SK-N-SH (cell line): ENCODE data around the gene B3GNT4. TPM values are rescaled to one million over a fixed set of nuclear protein-coding genes. Genes with fewer than 3 reads are reported as not detected.

Source experiments
- CTCF ChIA-PET: fragments of 300-600, 350-600 bp; formaldehyde crosslinking; extraction: SDS; loops from one replicate; lab custom pipeline; 2021; lab: Yijun Ruan, JAX
- POLR2A ChIA-PET: fragments of 350-600 bp; sonication (Branson Sonifier 250); formaldehyde crosslinking; extraction: SDS; loops from one replicate; lab custom pipeline; 2020; ENCODE audit warnings: antibody characterized with exemption, inconsistent platforms; lab: Yijun Ruan, JAX
- DNase-seq: peaks from one replicate; pipeline ENCODE4 v3.0.0; 2012
- H2AFZ ChIP-seq: fragments of 200-600 bp; sonication (generic); 2 replicates; pipeline ENCODE4 v1.8.1; 2016; ENCODE audit warnings: antibody characterized with exemption, mild to moderate bottlenecking, low read depth
- H3F3A ChIP-seq: fragments of 200-600 bp; sonication (generic); replicated peaks from 2 replicates; pipeline ENCODE3; 2016; ENCODE audit warnings: antibody characterized with exemption, mild to moderate bottlenecking; ENCODE audit not compliant: insufficient read depth
- H3K27ac ChIP-seq, 2 experiments: fragments of 200-500 bp in 1 of 2; fragments of 200-600 bp in 1 of 2; sonication (Bioruptor generic) in 1 of 2; sonication (generic), shearing (Covaris generic) in 1 of 2; 2 replicates each; pipeline versions ENCODE4 v1.5.1 to v1.6.1; 2014 to 2016; ENCODE audit warnings: low read depth in 2 of 2, inconsistent platforms in 1 of 2, low read length in 1 of 2, mild to moderate bottlenecking in 1 of 2, mixed read lengths in 1 of 2
- H3K27me3 ChIP-seq: fragments of 200-600 bp; sonication (generic), shearing (Covaris generic); 2 replicates; pipeline ENCODE4 v1.6.1; 2016; ENCODE audit warnings: mixed run types; ENCODE audit not compliant: insufficient read depth
- H3K36me3 ChIP-seq, 2 experiments: fragments of 200-500 bp in 1 of 2; fragments of 200-600 bp in 1 of 2; sonication (Bioruptor generic) in 1 of 2; sonication (generic) in 1 of 2; replicated peaks in 1 of 2; 2 replicates each; pipeline versions ENCODE3 to v1.5.1; 2014 to 2016; ENCODE audit warnings: low read length in 1 of 2, mild to moderate bottlenecking in 1 of 2; ENCODE audit not compliant: insufficient read depth in 2 of 2, control insufficient read depth in 1 of 2
- H3K4me1 ChIP-seq, 2 experiments: fragments of 200-500 bp in 1 of 2; fragments of 200-600 bp in 1 of 2; sonication (Bioruptor generic) in 1 of 2; sonication (generic), shearing (Covaris generic) in 1 of 2; 2 replicates each; pipeline versions ENCODE4 v1.5.1 to v1.6.1; 2014 to 2016; ENCODE audit warnings: low read depth in 1 of 2, low read length in 1 of 2, mixed run types in 1 of 2; ENCODE audit not compliant: insufficient read depth in 2 of 2, control insufficient read depth in 1 of 2
- H3K4me2 ChIP-seq: fragments of 200-600 bp; sonication (generic), shearing (Covaris generic); 2 replicates; pipeline ENCODE4 v1.6.1; 2017; ENCODE audit warnings: mixed run types
- H3K4me3 ChIP-seq, 2 experiments: fragments of 200-500 bp in 1 of 2; fragments of 200-600 bp in 1 of 2; sonication (Bioruptor generic) in 1 of 2; sonication (generic), shearing (Covaris generic) in 1 of 2; 2 replicates each; pipeline versions ENCODE4 v1.5.1 to v1.8.1; 2014 to 2016; ENCODE audit warnings: low read depth in 2 of 2, inconsistent platforms in 1 of 2, low read length in 1 of 2, mild to moderate bottlenecking in 1 of 2, mixed read lengths in 1 of 2, moderate library complexity in 1 of 2
- H3K79me2 ChIP-seq: fragments of 200-600 bp; sonication (generic); 2 replicates; pipeline ENCODE4 v1.8.1; 2017; ENCODE audit warnings: mild to moderate bottlenecking; ENCODE audit not compliant: insufficient read depth
- H3K9ac ChIP-seq: fragments of 200-600 bp; sonication (generic); 2 replicates; pipeline ENCODE4 v1.6.1; 2017; ENCODE audit warnings: mixed run types
- H3K9me2 ChIP-seq: fragments of 200-600 bp; sonication (generic); 2 replicates; pipeline ENCODE4 v1.6.1; 2017; ENCODE audit warnings: mixed run types
- H3K9me3 ChIP-seq: fragments of 200-600 bp; sonication (generic); 2 replicates; pipeline ENCODE4 v1.6.1; 2017; ENCODE audit warnings: mixed run types, mild to moderate bottlenecking, moderate library complexity
- H4K20me1 ChIP-seq: fragments of 200-600 bp; sonication (generic); 2 replicates; pipeline ENCODE4 v1.6.1; 2017; ENCODE audit warnings: mild to moderate bottlenecking, mixed run types; ENCODE audit not compliant: insufficient read depth
- EZH2phosphoT487 ChIP-seq: fragments of 200-600 bp; sonication (generic); IDR thresholded peaks from 2 replicates; pipeline ENCODE4 v1.6.1; 2017; ENCODE audit warnings: low read depth, mixed run types, mild to moderate bottlenecking, antibody characterized with exemption, moderate library complexity, borderline replicate concordance
- FOSL2 ChIP-seq: IDR thresholded peaks from 2 replicates; pipeline ENCODE4 v1.4.0; 2012; ENCODE audit warnings: low read depth, mild to moderate bottlenecking, moderate library complexity, borderline replicate concordance
- IRF3 ChIP-seq: fragments of 150-350 bp; IDR thresholded peaks from 2 replicates; pipeline ENCODE4 v1.6.1; 2016; ENCODE audit warnings: mild to moderate bottlenecking, low read depth, low read length
- JUND ChIP-seq: IDR thresholded peaks from 2 replicates; pipeline ENCODE4 v1.4.0; 2012
- MXI1 ChIP-seq: IDR thresholded peaks from 2 replicates; pipeline ENCODE4 v1.6.1; 2012; ENCODE audit warnings: mild to moderate bottlenecking, low read depth, low read length, improper control_type of control experiment
- NRF1 ChIP-seq: IDR thresholded peaks from 2 replicates; pipeline ENCODE4 v1.6.1; 2012; ENCODE audit warnings: low read depth, mild to moderate bottlenecking, low read length
- PBX3 ChIP-seq: IDR thresholded peaks from 2 replicates; pipeline ENCODE4; 2012
- RAD21 ChIP-seq: IDR thresholded peaks from 2 replicates; pipeline ENCODE4 v1.6.1; 2012; ENCODE audit warnings: mild to moderate bottlenecking, low read length
- RCOR1 ChIP-seq: fragments of 150-350 bp; IDR thresholded peaks from 2 replicates; pipeline ENCODE4 v1.6.1; 2017; ENCODE audit warnings: antibody characterized with exemption, low read length
- RFX5 ChIP-seq: IDR thresholded peaks from 2 replicates; pipeline ENCODE4 v1.6.1; 2012; ENCODE audit warnings: mild to moderate bottlenecking, improper control_type of control experiment, low read length
- SIN3A ChIP-seq: IDR thresholded peaks from 2 replicates; pipeline ENCODE4 v1.6.1; 2012; ENCODE audit warnings: low read depth, mild to moderate bottlenecking, low read length, moderate library complexity, borderline replicate concordance
- SMC3 ChIP-seq: IDR thresholded peaks from 2 replicates; pipeline ENCODE4 v1.6.1; 2012; ENCODE audit warnings: low read depth, low read length, improper control_type of control experiment
- USF2 ChIP-seq: fragments of 150-350 bp; IDR thresholded peaks from 2 replicates; pipeline ENCODE4 v1.6.1; 2017; ENCODE audit warnings: antibody characterized with exemption, low read length, low read depth, borderline replicate concordance
- WGBS: methylation state at CpG from one replicate; pipeline ENCODE4 v1.1.6; 2017; ENCODE audit warnings: low lambda C conversion rate; 5-methylcytosine and 5-hydroxymethylcytosine counted together
- polyA plus RNA-seq, 3 experiments: library from polyadenylated mRNA; depleted of rRNA; stranded (reverse); fragments of >200 nt; gene quantifications; 2 replicates each; pipeline ENCODE4 v1.2.3, GENCODE V29; 2012
- TF ChIP-seq, protein P1 (sequence below): IDR thresholded peaks from 2 replicates; pipeline ENCODE4 v1.6.1; 2012; ENCODE audit warnings: mild to moderate bottlenecking, low read depth, low read length, moderate library complexity
- TF ChIP-seq, protein P2 (sequence below): fragments of 200-600 bp; sonication (generic); IDR thresholded peaks from 2 replicates; pipeline ENCODE4 v1.6.1; 2017; ENCODE audit warnings: antibody characterized with exemption, mild to moderate bottlenecking, moderate library complexity

The B3GNT4 gene
- polyA plus RNA-seq, 1 of the 3 experiments (the other 2 are of a cell fraction) = 0.81 TPM

DNA sequence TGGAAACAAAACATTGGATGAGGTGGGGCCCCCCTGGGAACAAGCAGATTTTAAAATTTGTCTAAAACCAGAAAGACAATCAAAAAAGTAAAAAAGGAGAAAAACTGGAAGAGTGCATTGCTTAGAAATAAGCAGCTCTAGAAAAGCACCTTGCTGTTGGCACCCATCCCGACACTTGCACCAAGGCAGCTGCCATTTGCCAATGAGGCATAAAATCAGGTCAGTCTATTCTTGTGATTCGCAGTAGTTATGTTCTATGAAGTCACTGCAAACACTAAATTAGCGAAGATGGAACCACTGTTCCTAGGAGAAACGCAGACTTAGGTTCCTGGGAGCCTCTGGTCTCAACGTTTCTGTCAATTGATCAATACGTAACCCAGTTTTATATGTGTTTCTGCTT is 46.5 kb downstream of the B3GNT4 start:
- no peak overlapping the region for H3K27ac ChIP-seq
- no peak overlapping the region for H3K9ac ChIP-seq
- H3K27me3 ChIP-seq = no peaks in the 10 kb centered on the region
- peaks cover 4 to 18% of the 10 kb centered on the region in 2 experiments for H3K36me3 ChIP-seq
- peaks cover 15% of the 10 kb centered on the region for H3K79me2 ChIP-seq
- no peak overlapping the region for H2AFZ ChIP-seq
- DNase-seq = no peak
- H3K4me2 ChIP-seq = no peak overlapping the region
- no peak overlapping the region for H3K4me3 ChIP-seq
- no peaks in the 10 kb centered on the region for H3K4me1 ChIP-seq
- no peak for TF ChIP-seq IRF3
- TF ChIP-seq NRF1 = no peak
- TF ChIP-seq MXI1 = no peak
- no peak for TF ChIP-seq FOSL2
- no peak for TF ChIP-seq SIN3A
- no peak for TF ChIP-seq RAD21
- TF ChIP-seq, protein P1, sequence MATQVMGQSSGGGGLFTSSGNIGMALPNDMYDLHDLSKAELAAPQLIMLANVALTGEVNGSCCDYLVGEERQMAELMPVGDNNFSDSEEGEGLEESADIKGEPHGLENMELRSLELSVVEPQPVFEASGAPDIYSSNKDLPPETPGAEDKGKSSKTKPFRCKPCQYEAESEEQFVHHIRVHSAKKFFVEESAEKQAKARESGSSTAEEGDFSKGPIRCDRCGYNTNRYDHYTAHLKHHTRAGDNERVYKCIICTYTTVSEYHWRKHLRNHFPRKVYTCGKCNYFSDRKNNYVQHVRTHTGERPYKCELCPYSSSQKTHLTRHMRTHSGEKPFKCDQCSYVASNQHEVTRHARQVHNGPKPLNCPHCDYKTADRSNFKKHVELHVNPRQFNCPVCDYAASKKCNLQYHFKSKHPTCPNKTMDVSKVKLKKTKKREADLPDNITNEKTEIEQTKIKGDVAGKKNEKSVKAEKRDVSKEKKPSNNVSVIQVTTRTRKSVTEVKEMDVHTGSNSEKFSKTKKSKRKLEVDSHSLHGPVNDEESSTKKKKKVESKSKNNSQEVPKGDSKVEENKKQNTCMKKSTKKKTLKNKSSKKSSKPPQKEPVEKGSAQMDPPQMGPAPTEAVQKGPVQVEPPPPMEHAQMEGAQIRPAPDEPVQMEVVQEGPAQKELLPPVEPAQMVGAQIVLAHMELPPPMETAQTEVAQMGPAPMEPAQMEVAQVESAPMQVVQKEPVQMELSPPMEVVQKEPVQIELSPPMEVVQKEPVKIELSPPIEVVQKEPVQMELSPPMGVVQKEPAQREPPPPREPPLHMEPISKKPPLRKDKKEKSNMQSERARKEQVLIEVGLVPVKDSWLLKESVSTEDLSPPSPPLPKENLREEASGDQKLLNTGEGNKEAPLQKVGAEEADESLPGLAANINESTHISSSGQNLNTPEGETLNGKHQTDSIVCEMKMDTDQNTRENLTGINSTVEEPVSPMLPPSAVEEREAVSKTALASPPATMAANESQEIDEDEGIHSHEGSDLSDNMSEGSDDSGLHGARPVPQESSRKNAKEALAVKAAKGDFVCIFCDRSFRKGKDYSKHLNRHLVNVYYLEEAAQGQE = no peak
- no peak for TF ChIP-seq RFX5
- TF ChIP-seq SMC3 = no peak
- TF ChIP-seq JUND = no peak
- no peak for TF ChIP-seq EZH2phosphoT487
- TF ChIP-seq, protein P2, sequence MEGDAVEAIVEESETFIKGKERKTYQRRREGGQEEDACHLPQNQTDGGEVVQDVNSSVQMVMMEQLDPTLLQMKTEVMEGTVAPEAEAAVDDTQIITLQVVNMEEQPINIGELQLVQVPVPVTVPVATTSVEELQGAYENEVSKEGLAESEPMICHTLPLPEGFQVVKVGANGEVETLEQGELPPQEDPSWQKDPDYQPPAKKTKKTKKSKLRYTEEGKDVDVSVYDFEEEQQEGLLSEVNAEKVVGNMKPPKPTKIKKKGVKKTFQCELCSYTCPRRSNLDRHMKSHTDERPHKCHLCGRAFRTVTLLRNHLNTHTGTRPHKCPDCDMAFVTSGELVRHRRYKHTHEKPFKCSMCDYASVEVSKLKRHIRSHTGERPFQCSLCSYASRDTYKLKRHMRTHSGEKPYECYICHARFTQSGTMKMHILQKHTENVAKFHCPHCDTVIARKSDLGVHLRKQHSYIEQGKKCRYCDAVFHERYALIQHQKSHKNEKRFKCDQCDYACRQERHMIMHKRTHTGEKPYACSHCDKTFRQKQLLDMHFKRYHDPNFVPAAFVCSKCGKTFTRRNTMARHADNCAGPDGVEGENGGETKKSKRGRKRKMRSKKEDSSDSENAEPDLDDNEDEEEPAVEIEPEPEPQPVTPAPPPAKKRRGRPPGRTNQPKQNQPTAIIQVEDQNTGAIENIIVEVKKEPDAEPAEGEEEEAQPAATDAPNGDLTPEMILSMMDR = no peak
- TF ChIP-seq USF2 = no peak
- no peak for TF ChIP-seq RCOR1
- TF ChIP-seq PBX3 = no peak
- no peaks in the 10 kb centered on the region for H3K9me3 ChIP-seq
- WGBS = 92% methylated on average over 6 of the region's 6 CpGs
- ChIA-PET POLR2A (no interaction called here), CTCF (interaction anchor here (1.4 kb wide), 1 partner anchor 15 kb away, joined by 4 read pairs; no protein-coding TSS in a partner anchor)
- no peaks in the 10 kb centered on the region for H3F3A ChIP-seq
- no peaks in the 10 kb centered on the region for H4K20me1 ChIP-seq
- H3K9me2 ChIP-seq = no peaks in the 10 kb centered on the region
